Measurements from ENCODE around the gene ZNF837. TPM values are rescaled to one million over a fixed set of nuclear protein-coding genes. Genes with fewer than 3 reads are reported as not detected.

The ZNF837 gene
- 1 to 10 TPM; 1.8 to 2.6 TPM for total RNA-seq

DNA sequence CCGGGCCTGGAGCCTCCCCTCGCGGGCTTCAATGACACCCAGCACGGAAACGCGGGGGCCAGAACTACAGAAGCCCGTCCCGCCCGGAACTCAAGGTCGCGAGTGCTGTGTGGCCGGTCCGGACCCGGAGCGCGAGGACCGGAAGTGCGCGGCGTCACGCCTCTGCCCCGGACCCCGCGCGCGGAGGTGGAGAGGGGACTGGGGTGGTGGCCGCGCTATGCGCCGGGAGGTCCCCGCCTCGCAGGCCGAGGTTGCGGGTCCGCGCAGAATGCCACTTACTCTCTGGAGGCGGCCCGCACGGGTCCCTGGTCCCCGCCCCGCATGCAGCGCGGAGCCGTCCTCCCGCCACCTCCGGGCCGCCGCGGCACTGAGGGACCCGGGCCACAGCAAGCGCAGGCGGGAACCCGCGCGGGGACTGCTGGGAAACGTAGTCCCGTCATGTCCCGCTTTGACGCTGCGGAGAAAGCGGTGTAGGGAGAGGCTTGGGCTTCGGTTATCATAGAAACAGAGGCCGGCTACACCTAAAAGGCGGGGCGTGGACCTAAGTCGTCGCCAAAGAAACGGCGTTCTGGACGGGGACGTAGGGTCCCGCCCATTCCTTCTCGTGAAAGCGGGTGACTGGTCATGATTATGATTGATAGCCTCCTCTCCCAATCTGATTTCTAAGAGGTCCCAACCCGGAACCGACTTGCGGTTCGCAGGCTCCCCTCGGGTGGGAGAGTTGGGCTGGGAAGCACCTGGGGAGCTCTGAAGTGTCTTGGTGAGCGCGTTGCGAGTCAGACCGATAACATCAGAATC lies at the start of gene ZNF837:
Gene ZNF837, minus strand, starts transcription at position 369 of the 798 bp plus-strand sequence. CDS start 11,698 bp downstream, outside the sequence.
- no peaks in the 10 kb centered on the region for H3K36me3 ChIP-seq
- peak within 1 kb of the TSS; percentile 80 for H3K4me3 ChIP-seq
- peak within 1 kb of the TSS; percentile 81 to 89 for H3K9ac ChIP-seq (ENCODE audit: low read depth in 2 of 2, low read length in 2 of 2)
- H3K9me3 ChIP-seq, result no peaks in the 10 kb centered on the region
- H3K4me1 ChIP-seq, result peaks cover 4% of the 10 kb centered on the region
- intact Hi-C loops (cut with DNase I), result loop anchor here (2.0 kb wide), 1 partner anchor 18 kb away; the partner anchor contains the start of gene ZNF497
- peak; percentile 99 for DNase-seq
- TF ChIP-seq, protein P1, sequence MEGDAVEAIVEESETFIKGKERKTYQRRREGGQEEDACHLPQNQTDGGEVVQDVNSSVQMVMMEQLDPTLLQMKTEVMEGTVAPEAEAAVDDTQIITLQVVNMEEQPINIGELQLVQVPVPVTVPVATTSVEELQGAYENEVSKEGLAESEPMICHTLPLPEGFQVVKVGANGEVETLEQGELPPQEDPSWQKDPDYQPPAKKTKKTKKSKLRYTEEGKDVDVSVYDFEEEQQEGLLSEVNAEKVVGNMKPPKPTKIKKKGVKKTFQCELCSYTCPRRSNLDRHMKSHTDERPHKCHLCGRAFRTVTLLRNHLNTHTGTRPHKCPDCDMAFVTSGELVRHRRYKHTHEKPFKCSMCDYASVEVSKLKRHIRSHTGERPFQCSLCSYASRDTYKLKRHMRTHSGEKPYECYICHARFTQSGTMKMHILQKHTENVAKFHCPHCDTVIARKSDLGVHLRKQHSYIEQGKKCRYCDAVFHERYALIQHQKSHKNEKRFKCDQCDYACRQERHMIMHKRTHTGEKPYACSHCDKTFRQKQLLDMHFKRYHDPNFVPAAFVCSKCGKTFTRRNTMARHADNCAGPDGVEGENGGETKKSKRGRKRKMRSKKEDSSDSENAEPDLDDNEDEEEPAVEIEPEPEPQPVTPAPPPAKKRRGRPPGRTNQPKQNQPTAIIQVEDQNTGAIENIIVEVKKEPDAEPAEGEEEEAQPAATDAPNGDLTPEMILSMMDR (IDR thresholded peaks at IDR 0.05), result no peak
- H3K27me3 ChIP-seq, result no peaks in the 10 kb centered on the region
- peak within 1 kb of the TSS; percentile 88 for H3K27ac ChIP-seq

DNA sequence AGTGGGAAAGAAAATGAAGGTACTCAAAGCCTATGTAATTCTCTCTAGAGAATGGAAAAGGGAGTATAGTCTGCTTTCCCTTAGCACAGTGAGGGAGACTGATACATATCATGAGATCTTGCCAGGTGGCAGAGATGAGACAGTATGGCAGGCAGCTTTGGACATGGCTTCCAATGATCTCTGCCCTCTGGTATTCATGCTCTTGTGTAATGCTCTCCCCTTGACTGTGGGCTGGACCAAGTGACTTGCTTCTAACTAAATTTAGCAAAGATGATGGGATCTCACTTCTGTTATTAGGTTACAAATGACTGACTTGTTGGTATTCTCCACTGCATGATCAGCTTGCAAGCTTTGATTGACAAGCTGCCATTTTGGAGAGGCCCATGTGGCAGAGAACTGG lies 48.9 kb upstream of the ZNF837 start:
- intact Hi-C loops (cut with DNase I), result no loop called here
- Histone ChIP-seq H3K36me3 (peaks cover 8% of the 10 kb centered on the region), H3K27ac (no peak overlapping the region), H3K27me3 (no peaks in the 10 kb centered on the region), H3K9me3 (peaks cover 20% of the 10 kb centered on the region), H3K4me1 (no peaks in the 10 kb centered on the region), H3K9ac (ENCODE audit: low read depth in 2 of 2, low read length in 2 of 2) (no peak overlapping the region), H3K4me3 (no peak overlapping the region)
- DNase-seq, result no peak
- TF ChIP-seq, protein P1 (IDR thresholded peaks at IDR 0.05), result no peak

DNA sequence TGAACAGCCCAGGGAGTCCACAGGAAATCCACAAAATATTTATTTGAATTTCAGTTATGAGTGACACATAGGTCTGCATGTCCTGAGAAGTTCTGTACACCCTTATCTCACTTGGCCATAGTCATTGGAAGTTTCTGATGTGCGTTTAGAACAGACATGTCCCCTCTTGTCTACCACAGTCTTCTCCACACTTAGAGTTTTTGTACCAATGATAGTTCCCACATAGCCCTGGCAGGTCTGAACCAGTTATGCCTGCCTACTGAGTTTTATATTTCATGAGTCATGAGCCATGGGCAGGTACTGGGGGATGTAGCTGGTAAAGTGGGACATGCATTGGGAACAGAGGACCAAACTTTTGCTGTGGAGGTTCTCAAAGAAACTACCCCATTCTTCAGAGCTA lies 47.8 kb upstream of the ZNF837 start:
- H3K27me3 ChIP-seq, result no peaks in the 10 kb centered on the region
- H3K4me3 ChIP-seq, result no peak overlapping the region
- TF ChIP-seq, protein P1 (IDR thresholded peaks at IDR 0.05), result no peak
- intact Hi-C loops (cut with DNase I), result no loop called here
- H3K4me1 ChIP-seq, result no peaks in the 10 kb centered on the region
- no peak overlapping the region for H3K27ac ChIP-seq
- H3K9me3 ChIP-seq, result peaks cover 12% of the 10 kb centered on the region
- H3K36me3 ChIP-seq, result peaks cover 4% of the 10 kb centered on the region
- H3K9ac ChIP-seq (ENCODE audit: low read depth in 2 of 2, low read length in 2 of 2), result no peak overlapping the region
- DNase-seq, result no peak

DNA sequence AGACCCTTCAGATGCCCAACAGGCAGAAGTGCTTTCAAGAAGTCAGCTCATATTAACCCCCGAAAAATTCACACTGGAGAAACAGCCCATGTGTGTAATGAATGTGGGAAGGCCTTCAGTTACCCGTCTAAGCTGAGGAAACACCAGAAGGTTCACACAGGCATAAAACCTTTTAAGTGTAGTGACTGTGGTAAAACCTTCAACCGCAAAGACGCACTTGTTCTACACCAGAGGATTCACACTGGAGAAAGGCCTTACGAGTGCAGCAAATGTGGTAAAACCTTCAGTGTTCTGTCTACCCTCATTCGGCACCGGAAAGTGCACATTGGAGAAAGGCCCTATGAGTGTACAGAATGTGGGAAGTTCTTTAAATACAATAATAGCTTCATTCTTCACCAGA lies 36.2 kb upstream of the ZNF837 start:
- TF ChIP-seq, protein P1 (IDR thresholded peaks at IDR 0.05), result no peak
- Histone ChIP-seq H3K9ac (ENCODE audit: low read depth in 2 of 2, low read length in 2 of 2) (no peak overlapping the region), H3K9me3 (no peaks in the 10 kb centered on the region), H3K27me3 (no peaks in the 10 kb centered on the region), H3K36me3 (peaks cover 11% of the 10 kb centered on the region), H3K4me1 (no peaks in the 10 kb centered on the region), H3K27ac (no peak overlapping the region), H3K4me3 (no peak overlapping the region)
- DNase-seq, result no peak
- intact Hi-C loops (cut with DNase I), result no loop called here

DNA sequence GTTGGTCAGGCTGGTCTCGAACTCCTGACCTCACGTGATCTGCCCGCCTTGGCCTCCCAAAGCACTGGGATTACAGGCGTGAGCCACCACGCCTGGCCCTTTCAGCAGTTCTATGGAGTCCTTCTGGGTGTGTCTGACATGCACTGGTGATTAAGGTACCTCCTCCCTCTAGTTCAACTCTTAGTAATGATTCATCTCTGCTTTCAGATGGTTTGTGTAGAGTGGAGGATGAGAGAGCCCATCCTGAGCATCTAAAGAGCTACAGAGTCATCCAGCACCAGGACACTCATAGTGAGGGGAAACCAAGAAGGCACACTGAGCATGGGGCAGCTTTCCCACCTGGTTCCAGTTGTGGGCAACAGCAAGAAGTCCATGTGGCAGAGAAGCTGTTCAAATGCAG lies 35.8 kb upstream of the ZNF837 start:
- intact Hi-C loops (cut with DNase I), result no loop called here
- Histone ChIP-seq H3K27ac (no peak overlapping the region), H3K9ac (ENCODE audit: low read depth in 2 of 2, low read length in 2 of 2) (no peak overlapping the region), H3K4me1 (no peaks in the 10 kb centered on the region), H3K36me3 (peaks cover 11% of the 10 kb centered on the region), H3K4me3 (no peak overlapping the region), H3K27me3 (no peaks in the 10 kb centered on the region), H3K9me3 (no peaks in the 10 kb centered on the region)
- TF ChIP-seq, protein P1 (IDR thresholded peaks at IDR 0.05), result no peak
- DNase-seq, result no peak

Measured in colonic mucosa (tissue), 4 donors.